RWPE2 (cell line): ENCODE measurements around the gene AGMO.

Experiments used
- ATAC-seq: fragments of 200-7000 bp; cut with Tn5 transposase; 3 replicates; pipeline ENCODE4 v1.9.1; 2021; ENCODE audit warnings: low read depth
- DNase-seq: peaks from one replicate; pipeline ENCODE4 v3.0.0-alpha.2; 2020; ENCODE audit warnings: low spot score
- H3K27ac ChIP-seq: fragments of 450-650 bp; 2 replicates; pipeline ENCODE4 v1.5.1; 2017; ENCODE audit warnings: mild to moderate bottlenecking; ENCODE audit not compliant: poor library complexity, severe bottlenecking
- H3K27me3 ChIP-seq: fragments of 250-450 bp; sonication (Bioruptor Pico); 2 replicates; pipeline ENCODE4 v1.5.1; 2021; ENCODE audit warnings: mild to moderate bottlenecking, moderate library complexity; ENCODE audit not compliant: insufficient read depth, poor library complexity, severe bottlenecking
- H3K36me3 ChIP-seq: fragments of 250-450 bp; sonication (Bioruptor Pico); 2 replicates; pipeline ENCODE4 v1.5.1; 2020; ENCODE audit warnings: low read depth, mild to moderate bottlenecking, moderate library complexity
- H3K4me1 ChIP-seq: fragments of 250-450 bp; sonication (Bioruptor Pico); 2 replicates; pipeline ENCODE4 v1.5.1; 2021; ENCODE audit warnings: mild to moderate bottlenecking, moderate library complexity; ENCODE audit not compliant: insufficient read depth, poor library complexity, severe bottlenecking
- H3K4me3 ChIP-seq: fragments of 250-450 bp; sonication (Bioruptor Pico); 2 replicates; pipeline ENCODE4 v1.5.1; 2021; ENCODE audit warnings: mild to moderate bottlenecking, moderate library complexity; ENCODE audit not compliant: severe bottlenecking
- H3K9me3 ChIP-seq: fragments of 250-450 bp; sonication (Bioruptor Pico); 2 replicates; pipeline ENCODE4 v1.5.1; 2021; ENCODE audit warnings: mild to moderate bottlenecking, moderate library complexity; ENCODE audit not compliant: severe bottlenecking
- TF ChIP-seq, protein P1 (sequence below): fragments of 450-650 bp; IDR thresholded peaks from one replicate; pipeline ENCODE4 v1.5.1; 2017; ENCODE audit warnings: mild to moderate bottlenecking, moderate library complexity; ENCODE audit not compliant: poor library complexity, severe bottlenecking

AGMO gene

DNA sequence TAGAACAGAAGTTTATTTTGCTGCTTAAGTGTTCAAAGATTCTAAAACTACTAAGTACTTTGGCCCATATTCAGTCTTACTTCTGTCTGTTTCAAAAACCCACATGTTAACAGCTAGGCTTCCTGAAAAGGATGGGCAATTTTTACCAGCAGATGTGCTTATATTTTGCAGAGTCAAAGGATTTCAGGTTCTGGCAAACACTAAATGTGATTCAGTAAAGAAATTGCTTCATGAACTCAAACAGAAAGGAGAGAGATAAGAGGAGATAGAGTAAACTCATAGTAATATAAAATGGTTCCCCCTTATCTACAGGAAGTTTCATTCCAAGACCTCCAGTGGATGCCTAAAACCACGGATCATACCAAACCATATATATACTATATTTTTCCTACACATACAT is 248.5 kb downstream of the AGMO start:
- Histone ChIP-seq H3K4me1 (no peaks in the 10 kb centered on the region), H3K27ac (no peak overlapping the region), H3K27me3 (no peaks in the 10 kb centered on the region), H3K36me3 (no peaks in the 10 kb centered on the region), H3K4me3 (no peak overlapping the region), H3K9me3 (no peaks in the 10 kb centered on the region)
- no peak for DNase-seq
- TF ChIP-seq, protein P1, sequence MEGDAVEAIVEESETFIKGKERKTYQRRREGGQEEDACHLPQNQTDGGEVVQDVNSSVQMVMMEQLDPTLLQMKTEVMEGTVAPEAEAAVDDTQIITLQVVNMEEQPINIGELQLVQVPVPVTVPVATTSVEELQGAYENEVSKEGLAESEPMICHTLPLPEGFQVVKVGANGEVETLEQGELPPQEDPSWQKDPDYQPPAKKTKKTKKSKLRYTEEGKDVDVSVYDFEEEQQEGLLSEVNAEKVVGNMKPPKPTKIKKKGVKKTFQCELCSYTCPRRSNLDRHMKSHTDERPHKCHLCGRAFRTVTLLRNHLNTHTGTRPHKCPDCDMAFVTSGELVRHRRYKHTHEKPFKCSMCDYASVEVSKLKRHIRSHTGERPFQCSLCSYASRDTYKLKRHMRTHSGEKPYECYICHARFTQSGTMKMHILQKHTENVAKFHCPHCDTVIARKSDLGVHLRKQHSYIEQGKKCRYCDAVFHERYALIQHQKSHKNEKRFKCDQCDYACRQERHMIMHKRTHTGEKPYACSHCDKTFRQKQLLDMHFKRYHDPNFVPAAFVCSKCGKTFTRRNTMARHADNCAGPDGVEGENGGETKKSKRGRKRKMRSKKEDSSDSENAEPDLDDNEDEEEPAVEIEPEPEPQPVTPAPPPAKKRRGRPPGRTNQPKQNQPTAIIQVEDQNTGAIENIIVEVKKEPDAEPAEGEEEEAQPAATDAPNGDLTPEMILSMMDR = no peak
- ATAC-seq = no peak

DNA sequence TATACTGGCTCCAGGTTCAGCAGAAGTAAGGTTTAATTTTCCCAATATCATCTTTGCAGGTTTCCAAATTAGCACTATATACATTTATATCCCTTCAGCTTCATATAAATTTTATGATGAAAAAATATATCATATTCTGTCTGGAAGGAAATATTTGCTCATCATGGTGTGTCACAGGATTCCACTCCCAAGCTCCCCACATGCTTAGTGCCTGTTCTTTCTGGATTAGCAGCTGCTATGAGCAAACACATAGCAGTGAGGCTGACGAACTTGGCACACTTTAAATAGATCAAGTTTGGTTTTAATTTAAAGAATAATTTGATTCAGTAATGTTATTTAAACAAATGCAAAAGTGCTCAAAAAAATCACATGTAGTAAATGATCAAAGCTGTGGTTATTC is 251.9 kb downstream of the AGMO start:
- Histone ChIP-seq H3K36me3 (no peaks in the 10 kb centered on the region), H3K27ac (no peak overlapping the region), H3K4me3 (no peak overlapping the region), H3K9me3 (no peaks in the 10 kb centered on the region), H3K4me1 (no peaks in the 10 kb centered on the region), H3K27me3 (no peaks in the 10 kb centered on the region)
- ATAC-seq (no peak), DNase-seq (no peak)
- TF ChIP-seq, protein P1 = no peak

DNA sequence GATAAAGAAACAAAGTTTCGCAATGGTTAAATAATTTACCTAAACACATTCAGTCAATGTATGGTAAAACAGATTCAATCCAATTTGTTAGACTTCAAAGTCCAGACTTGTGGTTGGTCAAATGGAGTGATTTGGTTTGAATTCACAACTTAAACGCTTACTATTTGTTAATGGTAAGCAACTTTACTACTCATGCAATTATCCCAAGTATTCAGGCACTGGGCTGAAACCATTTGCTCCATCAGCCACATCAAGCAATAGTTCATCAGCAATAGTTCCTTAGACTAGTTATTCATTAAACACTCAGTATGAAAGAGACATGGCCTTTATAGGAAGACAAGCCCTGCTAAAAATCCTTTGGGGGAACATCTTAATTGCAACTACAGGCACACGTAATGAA is 253.0 kb downstream of the AGMO start:
- no peaks in the 10 kb centered on the region for H3K4me1 ChIP-seq
- TF ChIP-seq, protein P1 = no peak
- ATAC-seq = no peak
- H3K36me3 ChIP-seq = no peaks in the 10 kb centered on the region
- no peaks in the 10 kb centered on the region for H3K27me3 ChIP-seq
- H3K4me3 ChIP-seq = no peak overlapping the region
- DNase-seq = no peak
- H3K27ac ChIP-seq = no peak overlapping the region
- no peaks in the 10 kb centered on the region for H3K9me3 ChIP-seq

DNA sequence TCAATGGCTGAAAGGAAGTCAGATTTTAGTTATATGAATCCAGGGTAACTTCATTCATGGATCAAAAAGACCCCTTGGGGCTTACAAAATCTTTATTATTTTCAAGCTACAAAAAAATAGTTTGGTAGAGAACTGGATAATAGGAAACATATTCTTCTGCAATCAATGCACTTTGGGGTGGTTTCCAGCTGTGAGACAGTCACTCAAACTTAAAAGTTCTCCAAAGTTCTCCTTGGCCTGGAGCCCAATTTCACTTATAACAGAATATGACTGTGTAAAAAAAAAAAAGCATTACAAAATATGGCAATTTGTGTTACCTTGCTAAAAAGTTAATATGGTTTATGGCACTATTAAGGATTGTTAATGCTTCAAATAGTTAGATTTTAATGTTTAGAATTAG is 255.5 kb downstream of the AGMO start:
- Histone ChIP-seq H3K4me1 (no peaks in the 10 kb centered on the region), H3K4me3 (no peak overlapping the region), H3K9me3 (no peaks in the 10 kb centered on the region), H3K27me3 (no peaks in the 10 kb centered on the region), H3K27ac (no peak overlapping the region), H3K36me3 (no peaks in the 10 kb centered on the region)
- DNase-seq (no peak), ATAC-seq (no peak)
- TF ChIP-seq, protein P1 = no peak

DNA sequence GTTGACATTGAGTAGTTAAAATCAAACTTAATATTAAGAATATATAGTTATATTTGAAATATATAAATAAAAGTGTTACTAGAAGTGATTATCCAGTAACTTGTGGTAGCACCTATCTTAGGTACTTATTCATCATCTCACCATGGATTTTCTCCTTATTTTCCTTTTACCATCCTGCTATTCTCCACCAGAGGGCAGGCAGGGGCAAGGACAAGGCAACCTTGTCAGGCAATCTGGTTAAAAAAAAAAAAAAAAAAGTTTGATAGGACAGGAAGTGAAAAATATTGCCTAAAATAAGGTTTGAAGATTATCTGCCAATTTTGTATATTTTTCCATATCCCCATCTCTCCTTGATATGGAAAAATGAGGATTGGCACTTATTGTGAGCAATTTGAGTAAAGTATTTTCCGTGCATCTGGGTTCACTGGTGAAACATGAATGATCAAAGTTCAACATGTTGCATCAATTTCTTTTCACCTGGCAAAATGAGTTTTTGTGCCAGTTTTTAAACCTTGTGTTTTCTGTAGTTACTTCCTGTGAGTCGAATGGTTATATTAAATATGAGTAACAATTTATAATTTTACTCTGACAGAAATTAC is 256.7 kb downstream of the AGMO start:
- H3K4me1 ChIP-seq = no peaks in the 10 kb centered on the region
- no peaks in the 10 kb centered on the region for H3K9me3 ChIP-seq
- ATAC-seq (no peak), DNase-seq (no peak)
- no peaks in the 10 kb centered on the region for H3K36me3 ChIP-seq
- H3K27me3 ChIP-seq = no peaks in the 10 kb centered on the region
- H3K27ac ChIP-seq = no peak overlapping the region
- no peak overlapping the region for H3K4me3 ChIP-seq
- TF ChIP-seq, protein P1 = peak; percentile 91
